IMR-90 (cell line): ENCODE measurements around the gene PTPRG. TPM values are rescaled to one million over a fixed set of nuclear protein-coding genes. Genes with fewer than 3 reads are reported as not detected.

Experiments used
- ATAC-seq: fragments of 200-7000 bp; cut with Tn5 transposase; 2 replicates; pipeline ENCODE4 v1.9.1; 2020; ENCODE audit warnings: low read depth, mild to moderate bottlenecking, moderate library complexity
- BruUV-seq: library from RNA; stranded (reverse); fragments of 400-500 nt; replicated peaks from 2 replicates; lab custom pipeline; 2021; lab: Mats Ljungman, UMichigan
- CTCF ChIA-PET: fragments of 300-600 bp; formaldehyde crosslinking; extraction: SDS; loops from one replicate; lab custom pipeline; 2021; ENCODE audit warnings: antibody characterized with exemption; lab: Yijun Ruan, JAX
- POLR2A ChIA-PET: fragments of 300-600 bp; sonication (Branson Sonifier 250); formaldehyde crosslinking; loops from one replicate; lab custom pipeline; 2022; ENCODE audit warnings: antibody characterized with exemption; ENCODE audit not compliant: unreplicated experiment; lab: Charles Lee
- DNase-seq: peaks from one replicate; pipeline ENCODE4 v3.0.0; 2013
- H2AFZ ChIP-seq: replicated peaks from 2 replicates; pipeline ENCODE3; 2013; ENCODE audit warnings: low read length, mild to moderate bottlenecking; ENCODE audit not compliant: poor library complexity
- H2AK5ac ChIP-seq: 2 replicates; pipeline ENCODE4 v1.6.1; 2013; ENCODE audit warnings: low read depth, low read length, inconsistent platforms
- H2AK9ac ChIP-seq: replicated peaks from 2 replicates; pipeline ENCODE3; 2013; ENCODE audit warnings: mild to moderate bottlenecking, low read depth, low read length, moderate library complexity; ENCODE audit not compliant: poor library complexity
- H2BK120ac ChIP-seq: 2 replicates; pipeline ENCODE4 v1.6.1; 2013; ENCODE audit warnings: low read depth, low read length, inconsistent platforms
- H2BK15ac ChIP-seq: 3 replicates; pipeline ENCODE4 v1.6.1; 2013; ENCODE audit warnings: low read depth, low read length, inconsistent platforms
- H2BK20ac ChIP-seq: 2 replicates; pipeline ENCODE4 v1.6.1; 2013; ENCODE audit warnings: low read depth, mild to moderate bottlenecking, inconsistent platforms, low read length, moderate library complexity
- H2BK5ac ChIP-seq: 2 replicates; pipeline ENCODE4 v1.6.1; 2013; ENCODE audit warnings: mild to moderate bottlenecking, low read depth, low read length, inconsistent platforms; ENCODE audit not compliant: poor library complexity, severe bottlenecking
- H3K14ac ChIP-seq: replicated peaks from 2 replicates; pipeline ENCODE4 v1.6.1; 2013; ENCODE audit warnings: low read depth, low read length, inconsistent platforms
- H3K18ac ChIP-seq: 2 replicates; pipeline ENCODE4 v1.6.1; 2013; ENCODE audit warnings: low read depth, low read length, control low read depth
- H3K23ac ChIP-seq: 2 replicates; pipeline ENCODE4 v1.6.1; 2013; ENCODE audit warnings: low read depth, low read length, inconsistent platforms
- H3K27ac ChIP-seq: 2 replicates; pipeline ENCODE4 v1.5.1; 2013; ENCODE audit warnings: mild to moderate bottlenecking, control low read depth, low read length; ENCODE audit not compliant: insufficient read depth
- H3K27me3 ChIP-seq: 2 replicates; pipeline ENCODE4 v1.6.1; 2013; ENCODE audit warnings: low read length; ENCODE audit not compliant: control insufficient read depth, insufficient read depth
- H3K36me3 ChIP-seq: 2 replicates; pipeline ENCODE4 v1.6.1; 2013; ENCODE audit warnings: low read length, mixed read lengths; ENCODE audit not compliant: control insufficient read depth, insufficient read depth
- H3K4ac ChIP-seq: 2 replicates; pipeline ENCODE4 v1.6.1; 2013; ENCODE audit warnings: low read depth, low read length, inconsistent platforms
- H3K4me1 ChIP-seq: 2 replicates; pipeline ENCODE4 v1.6.1; 2013; ENCODE audit warnings: low read length, mixed read lengths; ENCODE audit not compliant: control insufficient read depth, insufficient read depth
- H3K4me2 ChIP-seq: 2 replicates; pipeline ENCODE4 v1.6.1; 2013; ENCODE audit warnings: low read depth, mild to moderate bottlenecking, control low read depth, low read length, moderate library complexity
- H3K4me3 ChIP-seq: 2 replicates; pipeline ENCODE4 v1.5.1; 2013; ENCODE audit warnings: low read depth, mild to moderate bottlenecking, control low read depth, low read length, moderate library complexity; ENCODE audit not compliant: insufficient read depth
- H3K56ac ChIP-seq: 2 replicates; pipeline ENCODE4 v1.6.1; 2013; ENCODE audit warnings: low read length, inconsistent platforms; ENCODE audit not compliant: insufficient read depth; ENCODE audit errors: extremely low read depth
- H3K79me1 ChIP-seq, 2 experiments: 2 replicates each; pipeline ENCODE4 v1.6.1; 2013; ENCODE audit warnings: low read length in 2 of 2, inconsistent platforms in 1 of 2, low read depth in 1 of 2
- H3K9ac ChIP-seq: 2 replicates; pipeline ENCODE4 v1.6.1; 2013; ENCODE audit warnings: low read depth, low read length, control low read depth
- H3K9me1 ChIP-seq: 2 replicates; pipeline ENCODE4 v1.6.1; 2013; ENCODE audit warnings: low read length, inconsistent platforms; ENCODE audit not compliant: insufficient read depth
- H3K9me3 ChIP-seq: 2 replicates; pipeline ENCODE4 v1.6.1; 2013; ENCODE audit warnings: low read length; ENCODE audit not compliant: control insufficient read depth, insufficient read depth
- H4K20me1 ChIP-seq: 2 replicates; pipeline ENCODE4 v1.6.1; 2013; ENCODE audit warnings: low read length, inconsistent platforms; ENCODE audit not compliant: insufficient read depth
- H4K5ac ChIP-seq: 2 replicates; pipeline ENCODE4 v1.6.1; 2013; ENCODE audit warnings: mild to moderate bottlenecking, low read depth, low read length, control low read depth
- H4K8ac ChIP-seq, 2 experiments: 2 replicates each; pipeline ENCODE4 v1.6.1; 2013; ENCODE audit warnings: low read depth in 2 of 2, low read length in 2 of 2, control low read depth in 1 of 2, inconsistent platforms in 1 of 2
- H4K91ac ChIP-seq: 2 replicates; pipeline ENCODE4 v1.6.1; 2013; ENCODE audit warnings: low read depth, low read length, inconsistent platforms; ENCODE audit not compliant: insufficient read depth
- BHLHE40 ChIP-seq: fragments of 150-350 bp; IDR thresholded peaks from 2 replicates; pipeline ENCODE4 v1.6.1; 2016; ENCODE audit warnings: mild to moderate bottlenecking, low read depth, low read length
- CEBPB ChIP-seq: IDR thresholded peaks from 2 replicates; pipeline ENCODE4 v1.6.1; 2012; ENCODE audit warnings: low read depth, low read length, improper control_type of control experiment
- CTCF ChIP-seq: conservative IDR thresholded peaks from 2 replicates; pipeline ENCODE4 v1.5.1; 2012; ENCODE audit warnings: mild to moderate bottlenecking, low read depth, low read length, improper control_type of control experiment
- ELK1 ChIP-seq: fragments of 150-350 bp; IDR thresholded peaks from 2 replicates; pipeline ENCODE4 v1.6.1; 2016; ENCODE audit warnings: low read depth, mild to moderate bottlenecking, low read length, moderate library complexity, borderline replicate concordance
- FOS ChIP-seq: fragments of 150-350 bp; IDR thresholded peaks from 2 replicates; pipeline ENCODE4 v1.6.1; 2016; ENCODE audit warnings: low read depth, low read length
- MAFK ChIP-seq: IDR thresholded peaks from 2 replicates; pipeline ENCODE4 v1.6.1; 2012; ENCODE audit warnings: low read depth, low read length, improper control_type of control experiment
- MAZ ChIP-seq: IDR thresholded peaks from 2 replicates; pipeline ENCODE4 v1.6.1; 2012; ENCODE audit warnings: low read depth, mild to moderate bottlenecking, low read length, improper control_type of control experiment, moderate library complexity, borderline replicate concordance
- NFE2L2 ChIP-seq: fragments of 150-350 bp; IDR thresholded peaks from 2 replicates; pipeline ENCODE4 v1.6.1; 2016; ENCODE audit warnings: low read depth, mild to moderate bottlenecking, low read length
- POLR2A ChIP-seq: IDR thresholded peaks from 2 replicates; pipeline ENCODE4 v1.6.1; 2012; ENCODE audit warnings: mild to moderate bottlenecking, low read depth, low read length
- RAD21 ChIP-seq: IDR thresholded peaks from 2 replicates; pipeline ENCODE4 v1.6.1; 2012; ENCODE audit warnings: low read length, improper control_type of control experiment
- RCOR1 ChIP-seq: IDR thresholded peaks from 2 replicates; pipeline ENCODE4 v1.6.1; 2012; ENCODE audit warnings: mild to moderate bottlenecking, low read length, improper control_type of control experiment; ENCODE audit not compliant: insufficient replicate concordance
- SMC3 ChIP-seq: fragments of 150-350 bp; IDR thresholded peaks from 2 replicates; pipeline ENCODE4 v1.6.1; 2016; ENCODE audit warnings: low read depth, mild to moderate bottlenecking, antibody characterized with exemption, low read length, moderate library complexity
- WGBS, 2 experiments: methylation state at CpG; one replicate each; pipeline versions ENCODE4 v1.1.5 to v1.1.7; 2013; ENCODE audit warnings: missing lambda C conversion rate in 2 of 2; ENCODE audit not compliant: insufficient read length in 1 of 2; ENCODE audit errors: extremely low coverage in 2 of 2; 5-methylcytosine and 5-hydroxymethylcytosine counted together
- dilution Hi-C: fragments of 300-500 bp; cut with HindIII; formaldehyde crosslinking; loops from one replicate; pipeline ENCODE4 v1.14.3; 2018; ENCODE audit warnings: low sequenced_read_pairs; ENCODE audit not compliant: unreplicated experiment
- in situ Hi-C: fragments of 300-500 bp; cut with MboI; formaldehyde crosslinking; loops from 3 replicates; pipeline ENCODE4 v1.14.3; 2019; ENCODE audit warnings: low sequenced_read_pairs, inconsistent platforms, mixed read lengths
- intact Hi-C: fragments of 100-400 bp; cut with micrococcal nuclease; formaldehyde crosslinking; loops from 2 replicates; pipeline ENCODE4 v1.10.0; 2022
- polyA plus RNA-seq, 3 experiments: library from polyadenylated mRNA; depleted of rRNA; stranded (reverse); fragments of >200 nt; gene quantifications; 2 replicates each; pipeline ENCODE4 v1.2.3, GENCODE V29; 2012; ENCODE audit warnings: low replicate concordance in 1 of 3
- total RNA-seq: library from RNA; depleted of rRNA; stranded (reverse); fragments of >200 nt; gene quantifications from 2 replicates; pipeline ENCODE4 v1.2.3, GENCODE V29; 2012

The PTPRG gene
- total and polyA plus RNA-seq, 2 of the 4 experiments (the other 2 are of a cell fraction), result 7.7 to 31.0 TPM

GRCh38 chr3:62329971-62330370, 768.6 kb downstream of the PTPRG start:
- Histone ChIP-seq H3K9ac (no peak overlapping the region), H4K20me1 (no peaks in the 10 kb centered on the region), H3K56ac (no peak overlapping the region), H2AK5ac (no peak overlapping the region), H3K9me3 (no peaks in the 10 kb centered on the region), H3K27ac (no peak overlapping the region), H2BK5ac (no peak overlapping the region), H3K9me1 (no peaks in the 10 kb centered on the region), H3K36me3 (no peaks in the 10 kb centered on the region), H3K4ac (no peak overlapping the region), H3K27me3 (no peaks in the 10 kb centered on the region), H3K4me1 (no peaks in the 10 kb centered on the region), H3K18ac (no peak overlapping the region), H3K4me2 (no peak overlapping the region), H4K91ac (no peak overlapping the region), H2AK9ac (no peak overlapping the region), H3K14ac (no peak overlapping the region), H3K4me3 (no peak overlapping the region), H3K79me1 (no peaks in the 10 kb centered on the region), H2AFZ (no peak overlapping the region), H3K23ac (no peak overlapping the region), H4K5ac (no peak overlapping the region), H2BK20ac (no peak overlapping the region), H4K8ac (no peak overlapping the region), H2BK15ac (no peak overlapping the region), H2BK120ac (no peak overlapping the region)
- BruUV-seq, result no TSS peak
- ChIA-PET POLR2A (no interaction called here), CTCF (no interaction called here)
- intact Hi-C loops, result loop anchor here (5.0 to 10.0 kb wide), 2 partner anchors 128 to 905 kb away; no protein-coding TSS in a partner anchor
- dilution Hi-C loops, result no loop called here
- ATAC-seq (no peak), DNase-seq (no peak)
- no CpG with 5 or more reads among the region's 5 CpGs for WGBS, 2 experiments
- TF ChIP-seq MAFK (no peak), SMC3 (no peak), CTCF (no peak), CEBPB (no peak), NFE2L2 (no peak), ELK1 (no peak), POLR2A (no peak), MAZ (no peak), FOS (no peak), RAD21 (no peak), RCOR1 (no peak), BHLHE40 (no peak)
- in situ Hi-C loops, result loop anchor here (5.0 kb wide), 1 partner anchor 232 kb away; no protein-coding TSS in a partner anchor
